ENCODE data around the gene SECTM1. TPM values are rescaled to one million over a fixed set of nuclear protein-coding genes. Genes with fewer than 3 reads are reported as not detected.

SECTM1 gene
- total RNA-seq, 1 donor from 2014 or later = 12.6 TPM

DNA sequence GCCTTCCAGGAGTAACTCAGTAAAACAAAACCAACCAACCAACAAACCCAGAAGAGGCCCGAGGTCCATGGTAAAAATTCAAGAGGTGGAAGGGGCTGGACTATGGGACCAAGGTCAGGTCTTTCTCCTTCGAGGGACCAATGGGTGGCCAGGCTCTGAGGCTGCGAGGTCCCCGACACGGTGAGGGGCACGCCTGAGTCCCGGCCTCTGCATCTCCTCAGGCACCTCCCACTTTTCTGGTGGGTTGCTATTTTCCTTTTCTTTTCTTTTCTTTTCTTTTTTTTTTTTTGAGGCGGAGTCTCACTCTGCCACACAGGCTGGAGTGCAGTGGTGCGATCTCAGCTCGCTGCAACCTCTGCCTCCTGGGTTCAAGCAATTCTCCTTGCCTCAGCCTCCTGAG lies 34.1 kb downstream of the SECTM1 start:
- no peak for DNase-seq

GRCh38 chr17:82298538-82299421 lies 34.8 kb downstream of the SECTM1 start:
- DNase-seq = no peak

GRCh38 chr17:82297714-82298537 lies 35.6 kb downstream of the SECTM1 start:
- DNase-seq = peak; percentile 81

DNA sequence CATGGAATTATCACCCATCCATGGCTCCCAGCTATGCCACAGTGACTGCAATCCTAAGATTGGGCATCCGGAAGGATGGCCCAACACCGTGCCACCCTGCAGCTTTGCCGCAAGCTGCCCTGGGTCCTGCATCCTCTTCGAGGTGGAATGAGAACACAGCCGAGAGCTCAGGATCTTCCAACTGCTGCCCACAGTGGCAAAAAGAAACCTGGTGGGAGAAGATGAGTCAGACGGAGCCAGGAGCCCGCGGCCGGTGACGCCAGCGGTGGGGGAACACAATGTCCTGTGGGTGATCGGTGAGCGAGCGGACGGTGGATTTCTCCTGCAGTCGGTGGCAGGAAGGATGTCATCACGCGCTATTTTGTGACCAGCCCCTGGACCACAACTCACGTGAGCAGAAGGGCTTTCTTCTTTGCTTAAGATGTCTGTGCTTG lies 36.3 kb downstream of the SECTM1 start:
- no peak for DNase-seq

GRCh38 chr17:82296511-82297279 lies 36.9 kb downstream of the SECTM1 start:
- no peak for DNase-seq

DNA sequence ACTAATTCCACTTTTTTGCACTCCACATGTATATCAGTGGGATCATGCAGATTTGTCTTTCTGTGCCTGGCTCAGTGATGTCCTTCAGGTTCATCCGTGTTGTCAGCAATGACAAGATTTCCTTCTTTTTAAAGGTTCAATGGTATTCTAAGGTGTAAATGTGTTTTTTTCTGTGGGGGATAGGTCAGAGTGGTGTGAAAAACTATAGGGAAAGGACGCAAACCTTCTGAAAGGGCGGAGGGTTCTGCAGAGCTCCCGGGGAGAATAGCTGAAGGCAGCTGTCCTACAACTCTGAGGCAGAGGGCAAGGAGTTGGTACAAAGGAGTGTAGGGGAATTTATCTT lies 38.1 kb downstream of the SECTM1 start:
- no peak for DNase-seq

DNA sequence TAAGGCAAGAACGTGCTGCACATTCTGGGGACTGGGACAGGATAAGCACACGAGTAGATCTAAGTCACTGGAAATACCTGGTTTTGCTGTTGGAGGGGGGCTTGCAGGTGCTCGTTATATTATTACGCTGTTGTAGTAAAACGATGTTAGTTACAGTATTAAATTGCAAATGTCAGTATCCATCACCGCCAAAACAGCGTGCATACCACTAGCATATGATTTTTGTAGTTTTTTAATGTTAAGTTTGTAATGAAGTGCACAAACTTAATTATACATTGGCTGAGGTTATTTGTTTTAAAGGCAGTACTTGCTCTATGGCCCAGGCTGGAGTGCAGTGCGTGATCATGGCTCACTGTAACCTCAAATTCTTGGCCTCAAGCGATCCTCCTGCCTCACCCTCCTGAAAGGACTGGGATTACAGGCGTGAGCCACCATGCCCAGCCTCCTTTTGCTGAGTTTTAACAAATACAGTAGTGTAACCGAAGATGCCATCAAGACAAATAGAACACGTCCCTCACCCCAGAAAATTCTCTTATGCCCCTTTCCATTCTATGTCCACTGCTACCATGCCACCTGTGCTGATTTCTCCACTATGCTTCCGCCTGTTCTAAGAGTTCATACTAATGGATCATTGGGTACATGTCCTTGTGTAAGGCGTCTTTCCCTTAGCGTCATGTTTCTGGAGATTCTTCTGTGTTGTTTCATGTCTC lies 39.3 kb downstream of the SECTM1 start:
- no peak for DNase-seq

DNA sequence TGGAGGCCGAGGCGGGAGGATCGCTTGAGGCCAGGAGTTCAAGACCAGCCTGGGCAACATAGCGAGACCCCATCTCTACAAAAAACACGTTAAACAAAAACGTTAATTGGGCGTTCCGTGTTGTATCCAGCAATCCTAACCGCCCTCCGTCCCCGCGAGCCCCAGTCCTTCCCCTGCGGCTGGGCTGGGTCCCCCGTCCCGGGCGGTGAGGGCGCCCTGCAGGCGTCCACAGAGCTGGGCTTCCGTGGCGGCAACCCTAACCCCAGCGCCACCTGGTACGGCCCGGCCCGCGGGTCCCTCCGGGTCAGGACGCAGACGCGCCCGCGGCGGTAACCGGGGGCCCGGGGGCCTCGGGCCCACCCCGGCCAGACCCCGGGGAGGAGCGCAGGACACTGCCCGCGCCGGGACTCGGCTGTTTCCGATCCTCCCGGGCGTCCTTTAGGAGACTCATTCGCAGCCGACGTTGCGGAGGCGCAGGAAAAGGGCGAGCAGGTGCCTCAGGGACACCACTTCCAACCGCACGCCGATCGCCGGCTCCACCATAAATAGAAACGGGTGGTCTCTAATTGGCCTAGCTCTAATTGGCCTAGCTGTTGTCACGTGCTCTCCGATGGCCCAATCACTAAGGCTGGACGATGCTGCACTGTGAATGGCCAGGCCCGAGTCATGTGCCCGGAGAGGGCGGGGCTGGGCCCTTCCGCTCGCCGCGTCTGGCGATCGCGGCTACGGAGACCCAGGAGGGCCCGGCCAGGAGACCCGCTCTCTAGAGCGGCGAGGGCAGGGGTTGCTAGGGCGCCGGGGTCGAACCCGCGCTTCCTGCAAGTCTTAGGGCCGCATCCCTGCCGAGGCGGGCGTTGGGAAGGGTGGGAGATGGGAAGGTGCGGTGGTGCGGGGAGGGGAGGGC lies 41.1 kb downstream of the SECTM1 start:
- DNase-seq = peak; percentile 99

DNA sequence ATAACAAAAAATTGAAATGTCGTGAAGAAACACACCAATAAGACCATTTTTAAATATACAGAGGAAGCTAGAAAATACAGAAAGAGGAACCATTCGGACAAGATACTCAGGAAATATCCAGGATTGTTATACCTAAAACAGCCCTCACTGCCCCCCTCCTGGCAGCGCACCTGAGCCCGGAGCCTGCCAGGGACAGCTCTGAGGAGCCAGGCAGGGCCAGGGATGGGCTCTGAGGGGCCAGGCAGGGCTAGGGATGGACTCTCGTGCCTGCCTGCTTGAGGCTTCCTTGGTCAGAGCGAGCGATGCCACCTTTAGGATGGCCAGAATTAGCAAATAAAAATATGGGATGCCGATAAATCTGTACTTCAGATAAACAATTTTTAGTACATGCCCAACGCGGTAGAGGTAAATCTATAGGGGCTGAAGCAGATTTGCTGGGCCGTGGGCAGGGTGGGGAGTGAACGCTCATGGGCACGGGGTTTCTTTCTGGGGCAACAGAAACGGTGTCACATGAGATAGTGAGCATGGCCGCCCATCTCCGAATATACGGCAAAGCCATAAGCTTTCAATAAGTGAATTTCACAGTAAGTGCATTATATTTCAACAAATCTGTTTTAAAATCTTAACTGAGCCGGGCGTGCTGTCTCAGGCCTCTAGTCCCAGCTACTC lies 41.9 kb downstream of the SECTM1 start:
- DNase-seq = no peak

GRCh38 chr17:82287868-82288801 lies 45.4 kb downstream of the SECTM1 start:
- DNase-seq = no peak

- no peak for DNase-seq
Observed at GRCh38 chr17:82287013-82287867, 46.3 kb downstream of the SECTM1 start.

- DNase-seq = no peak
Observed at GRCh38 chr17:82285141-82285540, 48.4 kb downstream of the SECTM1 start.

DNA sequence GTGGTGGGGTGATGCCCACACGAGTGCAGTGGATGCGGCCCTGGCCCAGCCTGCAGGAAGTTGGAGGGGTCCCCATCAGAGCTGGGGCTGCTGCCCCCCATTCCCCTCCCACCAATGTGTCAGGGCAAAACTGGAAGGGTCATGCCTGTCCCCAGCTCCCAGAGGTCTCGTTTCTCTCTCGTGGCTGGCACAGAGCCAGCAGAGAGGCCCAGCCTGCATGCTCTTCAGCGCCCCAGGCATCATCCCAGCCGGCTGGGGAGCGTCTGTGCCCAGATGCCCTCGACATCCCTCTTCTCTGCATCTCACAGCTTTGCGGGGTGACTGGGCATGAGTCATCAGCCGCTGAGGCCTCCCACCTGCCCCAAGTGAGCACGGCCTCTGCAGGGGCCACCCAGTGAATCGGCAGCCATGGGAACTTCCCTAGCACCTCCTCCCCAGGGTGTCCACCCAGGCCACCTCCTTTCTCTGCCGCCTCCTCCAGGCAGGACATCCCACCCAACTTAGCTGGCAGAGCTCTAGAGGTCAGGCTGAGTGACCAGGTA lies 50.3 kb downstream of the SECTM1 start:
- DNase-seq = no peak

DNA sequence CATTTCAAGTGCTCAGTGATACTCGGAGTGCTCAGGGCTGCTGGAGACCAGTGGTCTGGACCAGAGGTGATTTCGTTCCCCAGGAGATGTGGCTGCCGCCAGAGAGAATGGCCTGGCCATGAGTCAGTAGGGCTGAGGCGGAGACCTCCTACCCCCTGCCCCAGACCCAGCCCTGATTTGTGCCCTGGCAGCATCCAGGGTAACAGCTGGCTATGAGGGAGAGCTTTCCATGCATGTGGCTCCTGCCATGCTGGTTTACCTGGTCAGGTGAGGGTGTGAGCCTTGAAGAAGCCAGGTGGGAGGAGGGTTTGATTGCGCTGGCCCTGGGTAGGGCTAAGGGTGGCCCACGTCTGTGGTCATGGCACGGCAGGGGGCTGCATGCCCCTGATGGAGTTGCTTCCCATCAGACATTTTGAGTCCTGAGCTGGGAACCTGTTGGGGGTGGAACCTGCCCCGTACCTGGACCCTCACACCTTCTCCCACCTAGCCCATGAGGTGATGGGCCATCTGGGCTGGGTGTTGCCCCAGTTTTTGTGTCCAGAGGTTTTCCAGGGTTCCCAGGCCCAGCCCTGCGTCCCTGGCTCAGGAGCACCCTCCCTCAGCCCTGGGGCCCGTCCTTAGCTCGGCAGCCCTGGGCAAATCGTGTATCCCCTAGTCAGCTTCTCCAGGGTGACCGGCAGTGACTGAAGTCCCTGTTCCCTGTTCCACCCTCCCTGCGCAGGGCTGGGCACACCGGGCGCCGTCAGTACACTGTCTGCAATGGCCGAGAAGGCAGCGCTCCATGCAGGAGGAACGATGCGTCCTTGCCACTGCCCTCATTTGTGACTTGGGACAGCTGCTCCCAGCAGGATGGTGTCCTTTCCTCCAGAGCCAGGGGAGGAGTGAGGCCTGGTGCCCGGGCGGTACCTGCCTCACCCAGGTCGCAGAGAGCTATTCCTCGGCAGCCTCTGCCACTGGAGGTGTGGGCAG lies 51.0 kb downstream of the SECTM1 start:
- DNase-seq = no peak

DNA sequence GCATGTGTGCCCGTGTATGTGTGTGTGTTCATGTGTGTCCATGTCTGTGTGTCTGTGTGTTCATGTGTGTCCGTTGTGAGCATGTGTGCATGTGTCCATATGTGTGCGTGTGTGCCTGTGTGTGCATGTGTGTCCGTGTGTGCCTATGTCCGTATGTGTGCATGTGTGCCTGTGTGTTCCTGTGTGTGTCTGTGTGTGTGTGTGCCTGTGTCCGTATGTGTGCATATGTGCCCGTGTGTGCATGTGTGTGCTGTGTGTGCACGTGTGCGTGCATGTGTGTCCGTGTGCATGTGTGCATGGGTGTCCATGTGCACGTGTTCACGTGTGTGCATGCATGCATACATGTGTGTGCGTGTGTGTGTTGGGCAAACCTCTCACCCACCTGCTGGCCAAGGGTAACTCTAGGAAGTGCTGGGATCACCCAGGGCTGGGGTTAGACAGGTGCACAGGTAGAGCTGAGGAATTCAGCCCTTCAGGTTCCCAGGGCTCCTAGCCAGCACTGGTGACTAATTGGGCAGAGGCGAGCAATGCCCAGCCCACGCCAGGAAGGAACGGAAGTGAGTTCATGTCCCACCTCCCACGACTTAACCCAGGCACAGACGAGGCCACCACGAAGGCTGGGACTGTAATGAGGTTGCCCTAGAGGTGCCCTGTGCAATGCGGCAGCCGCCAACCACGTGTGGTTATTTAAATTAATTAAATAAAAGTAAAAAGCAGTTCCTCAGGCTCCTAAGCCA lies 51.9 kb downstream of the SECTM1 start:
- no peak for DNase-seq

DNA sequence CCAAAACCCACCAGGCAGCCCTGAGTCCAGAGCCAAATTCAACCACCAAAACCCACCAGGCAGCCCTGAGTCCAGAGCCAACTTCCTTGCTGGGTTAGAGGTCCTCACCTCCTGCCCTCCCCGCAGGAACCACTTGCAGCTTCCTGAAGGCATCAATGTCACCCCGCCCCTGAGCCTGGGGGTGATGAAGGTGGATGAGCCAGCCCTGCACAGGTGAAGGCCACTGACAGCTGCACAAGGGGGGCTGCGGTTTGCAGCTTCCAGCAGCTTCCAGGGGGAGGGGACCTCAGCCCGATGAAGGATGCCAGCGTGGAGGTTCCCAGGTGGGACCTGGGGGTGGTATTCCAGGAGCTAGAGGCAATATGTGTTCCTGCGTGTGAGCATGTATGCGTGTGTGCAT lies 52.5 kb downstream of the SECTM1 start:
- no peak for DNase-seq
